ENCODE data around the gene LLGL1.

LLGL1 gene

GRCh38 chr17:18230288-18231141 is 5.1 kb downstream of the LLGL1 start:
- DNase-seq: no peak

- no peak for DNase-seq
Observed at GRCh38 chr17:18231164-18231563, 5.7 kb downstream of the LLGL1 start.

DNA sequence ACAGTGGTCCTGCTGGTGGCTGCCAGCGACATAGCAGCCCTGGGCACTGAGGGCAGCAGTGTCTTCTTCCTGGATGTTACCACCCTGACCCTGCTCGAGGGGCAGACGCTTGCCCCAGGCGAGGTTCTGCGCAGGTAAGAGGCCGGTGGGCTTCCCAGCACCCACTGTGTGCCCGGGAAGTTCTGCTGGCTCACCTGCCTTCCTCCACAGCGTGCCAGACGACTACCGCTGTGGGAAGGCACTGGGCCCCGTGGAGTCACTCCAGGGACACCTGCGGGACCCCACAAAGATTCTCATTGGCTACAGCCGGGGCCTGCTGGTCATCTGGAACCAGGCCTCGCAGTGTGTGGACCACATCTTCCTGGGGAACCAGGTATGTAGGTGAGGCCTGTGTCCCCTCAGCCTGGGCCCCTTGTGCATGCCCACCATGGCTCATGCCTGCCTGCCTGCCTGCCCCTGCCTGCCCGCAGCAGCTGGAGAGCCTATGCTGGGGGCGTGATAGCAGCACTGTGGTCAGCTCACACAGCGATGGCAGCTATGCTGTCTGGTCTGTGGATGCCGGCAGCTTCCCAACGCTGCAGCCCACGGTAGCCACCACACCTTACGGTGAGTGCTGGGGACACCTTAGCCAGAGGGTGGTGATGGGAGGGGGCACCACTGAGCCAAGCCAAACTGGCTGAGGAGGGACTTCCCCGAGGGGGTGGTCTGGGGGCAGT is 8.5 kb downstream of the LLGL1 start:
- DNase-seq: no peak

- no peak for DNase-seq
Observed at GRCh38 chr17:18234853-18235380, 9.5 kb downstream of the LLGL1 start.

DNA sequence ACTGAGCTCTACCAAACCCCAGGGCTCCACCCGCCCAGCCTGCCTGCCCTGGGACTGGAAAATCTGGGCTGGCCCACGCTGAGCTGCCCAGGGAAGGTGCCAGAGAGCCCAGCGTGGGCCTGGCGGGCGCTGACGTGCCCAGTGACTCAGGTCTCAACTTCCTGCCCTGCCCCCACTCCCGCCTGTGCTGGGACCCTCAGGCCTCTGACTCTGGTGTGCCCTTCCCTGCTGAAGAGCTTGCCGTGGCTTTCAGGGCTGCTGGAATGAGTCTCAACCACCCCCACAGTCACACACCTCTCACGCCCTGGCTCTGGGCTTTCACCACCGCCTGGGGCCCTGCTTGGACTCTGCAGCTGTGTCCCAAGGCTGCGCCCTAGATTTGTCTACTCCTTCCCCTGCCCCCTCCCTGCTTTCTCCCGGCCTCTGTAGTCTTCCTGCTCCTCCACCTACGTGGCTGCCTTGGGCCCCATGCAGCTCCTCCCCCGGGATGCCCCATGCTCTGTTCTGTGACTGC is 10.4 kb downstream of the LLGL1 start:
- no peak for DNase-seq

GRCh38 chr17:18236494-18236893 is 11.1 kb downstream of the LLGL1 start:
- no peak for DNase-seq

GRCh38 chr17:18237461-18237860 is 12.0 kb downstream of the LLGL1 start:
- DNase-seq: no peak

DNA sequence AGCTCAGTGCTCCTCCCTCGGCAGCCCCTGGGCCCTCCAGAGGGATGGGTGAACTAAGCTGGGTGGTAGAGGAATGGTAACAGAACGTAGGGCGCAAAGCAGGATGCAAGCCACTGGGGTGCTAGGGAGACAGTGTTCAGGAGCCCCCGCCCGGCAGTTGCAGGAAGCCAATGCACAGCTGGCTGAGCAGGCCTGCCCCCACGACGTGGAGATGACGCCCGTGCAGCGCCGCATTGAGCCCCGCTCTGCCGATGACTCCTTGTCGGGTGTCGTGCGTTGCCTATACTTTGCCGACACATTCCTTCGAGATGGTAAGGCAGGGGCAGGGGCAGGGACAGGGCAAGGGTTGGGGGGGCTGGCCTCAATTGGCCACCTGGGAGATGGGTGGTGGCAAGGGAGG is 12.9 kb downstream of the LLGL1 start:
- DNase-seq: no peak

GRCh38 chr17:18240449-18240848 is 15.0 kb downstream of the LLGL1 start:
- DNase-seq: no peak

DNA sequence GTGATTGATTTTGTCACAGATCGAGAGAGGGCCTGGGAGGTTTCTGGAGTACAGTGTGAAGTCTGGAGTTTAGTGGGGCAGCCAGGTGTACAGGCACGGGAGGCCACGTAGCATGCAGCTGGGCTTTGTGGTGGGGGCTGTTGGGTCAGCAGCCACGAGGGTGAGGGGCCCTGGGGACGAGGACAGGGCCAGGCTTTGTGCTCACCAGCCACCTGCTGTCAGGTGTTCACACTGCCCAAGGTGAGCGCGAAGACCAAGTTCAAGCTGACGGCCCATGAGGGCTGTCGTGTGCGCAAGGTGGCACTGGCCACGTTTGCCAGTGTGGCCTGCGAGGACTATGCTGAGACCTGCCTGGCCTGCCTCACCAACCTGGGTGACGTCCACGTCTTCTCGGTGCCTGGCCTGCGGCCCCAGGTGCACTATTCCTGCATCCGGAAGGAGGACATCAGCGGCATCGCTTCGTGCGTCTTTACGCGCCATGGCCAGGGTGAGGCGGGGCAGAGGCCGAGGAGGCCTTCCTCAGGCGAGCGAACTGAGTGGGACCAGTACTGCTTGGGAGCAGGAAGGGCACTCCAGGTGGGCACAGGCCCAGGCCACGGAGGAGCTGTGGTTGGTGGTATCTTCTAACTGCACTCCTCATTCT is 15.9 kb downstream of the LLGL1 start:
- DNase-seq: no peak

GRCh38 chr17:18245038-18245776 is 19.8 kb downstream of the LLGL1 start:
- no peak for DNase-seq

DNA sequence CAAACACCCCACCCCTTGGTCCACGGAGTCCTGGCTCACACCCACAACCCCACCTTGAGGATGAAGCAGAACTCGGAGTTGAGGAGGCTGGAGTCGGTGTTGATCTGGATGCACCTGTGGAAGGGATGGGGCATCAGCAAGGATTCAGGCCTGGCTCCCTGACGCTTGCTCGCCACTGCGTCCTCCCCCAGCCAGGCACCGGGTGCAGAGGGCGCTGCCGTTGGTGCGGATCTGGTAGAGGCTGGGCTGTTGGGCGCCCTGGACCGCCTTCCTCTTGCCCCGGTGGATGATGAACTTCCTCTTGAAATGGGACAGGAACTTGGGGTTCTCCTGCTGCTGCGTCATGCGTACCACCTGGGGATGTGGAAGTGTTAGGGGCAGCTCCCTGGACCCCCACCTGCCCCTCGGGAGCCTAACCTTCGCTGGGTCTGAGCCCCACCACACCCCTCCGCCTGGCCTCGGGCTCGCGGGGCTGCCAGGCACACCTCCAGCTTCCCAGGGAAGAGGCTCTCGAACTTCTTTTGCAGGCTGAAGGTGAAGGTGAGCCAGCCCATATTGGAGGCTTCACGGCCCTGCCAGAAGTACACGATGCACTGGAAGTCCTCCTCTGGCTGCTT is 20.8 kb downstream of the LLGL1 start:
- no peak for DNase-seq

DNA sequence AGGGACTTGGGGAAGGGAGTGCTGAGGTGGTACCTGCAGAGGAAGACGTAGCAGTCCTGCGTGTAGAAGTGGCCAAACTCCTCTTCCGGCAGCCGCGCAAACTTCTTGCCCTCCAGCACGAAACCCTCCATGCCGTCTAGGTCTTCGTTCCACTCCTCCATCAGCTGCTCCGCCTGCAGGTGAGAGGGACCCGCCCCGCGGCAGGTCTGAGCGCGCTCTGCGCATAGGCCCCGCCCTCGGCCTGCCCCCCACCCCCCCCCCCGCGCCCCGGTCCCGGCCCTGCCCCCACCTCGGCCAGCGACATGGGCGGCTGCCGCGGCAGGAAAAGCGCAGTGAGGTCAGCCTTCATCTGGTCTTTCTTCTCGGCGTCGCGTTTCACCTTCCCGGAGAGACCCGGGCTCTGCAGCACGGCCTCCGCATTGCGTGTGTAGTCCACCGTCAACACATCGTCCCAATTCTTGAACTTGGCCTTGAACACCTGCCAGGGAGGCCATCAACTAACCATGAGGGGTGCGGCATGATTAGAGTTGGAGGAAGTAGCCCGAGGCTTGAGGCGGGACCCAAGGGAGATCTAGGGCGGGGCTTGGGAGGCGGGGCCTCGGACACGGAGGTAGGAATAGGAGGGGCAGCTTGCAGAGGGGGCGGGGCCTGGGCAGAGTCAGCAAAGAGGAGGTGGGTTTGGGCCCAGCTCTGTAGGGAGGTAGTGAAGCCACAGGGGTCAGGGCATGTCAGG is 21.6 kb downstream of the LLGL1 start:
- DNase-seq: peak; percentile 84

DNA sequence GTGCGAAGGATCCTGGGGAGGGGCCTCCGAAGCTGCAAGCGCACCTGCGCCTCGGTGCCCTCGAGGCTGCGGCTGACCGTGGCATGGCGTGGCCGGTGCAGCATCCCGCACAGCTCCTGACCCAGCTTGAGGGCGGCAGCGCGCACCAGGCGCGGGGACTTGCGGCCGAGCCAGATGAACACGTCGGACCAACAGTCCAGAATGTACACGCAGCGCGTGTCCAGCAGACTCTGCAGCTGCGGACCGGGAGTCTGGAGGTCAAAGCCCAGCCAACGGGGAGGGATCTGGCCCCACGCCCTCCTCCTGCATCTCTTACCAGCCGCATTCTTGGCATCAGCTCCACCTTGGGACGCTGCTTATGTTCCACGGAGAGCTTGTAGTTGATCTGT is 22.2 kb downstream of the LLGL1 start:
- DNase-seq: no peak

GRCh38 chr17:18248300-18248731 is 22.9 kb downstream of the LLGL1 start:
- DNase-seq: peak; percentile 89

- no peak for DNase-seq
Observed at GRCh38 chr17:18248811-18249210, 23.4 kb downstream of the LLGL1 start.

- no peak for DNase-seq
Observed at GRCh38 chr17:18250259-18250658, 24.8 kb downstream of the LLGL1 start.

DNA sequence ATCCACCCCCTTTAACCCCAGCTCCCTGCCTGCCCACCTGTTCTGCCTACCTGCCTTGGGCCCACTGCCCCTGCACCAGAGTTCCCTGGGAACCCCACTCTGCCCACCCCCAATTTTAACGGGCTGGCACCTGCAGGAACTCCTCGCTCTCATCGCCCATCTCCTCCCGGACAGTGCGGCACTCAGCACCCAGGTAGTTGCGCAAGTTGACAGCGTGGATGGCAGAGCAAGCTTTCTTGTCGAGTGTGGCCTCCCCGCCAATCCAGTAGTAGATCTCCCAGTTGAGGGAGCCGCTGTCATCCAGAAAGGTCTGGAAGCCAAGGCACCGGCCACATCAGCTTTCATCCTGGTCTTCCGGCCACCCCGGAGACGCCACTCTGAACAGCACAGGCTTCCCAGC is 25.3 kb downstream of the LLGL1 start:
- DNase-seq: no peak

GRCh38 chr17:18251204-18251603 is 25.8 kb downstream of the LLGL1 start:
- DNase-seq: no peak

DNA sequence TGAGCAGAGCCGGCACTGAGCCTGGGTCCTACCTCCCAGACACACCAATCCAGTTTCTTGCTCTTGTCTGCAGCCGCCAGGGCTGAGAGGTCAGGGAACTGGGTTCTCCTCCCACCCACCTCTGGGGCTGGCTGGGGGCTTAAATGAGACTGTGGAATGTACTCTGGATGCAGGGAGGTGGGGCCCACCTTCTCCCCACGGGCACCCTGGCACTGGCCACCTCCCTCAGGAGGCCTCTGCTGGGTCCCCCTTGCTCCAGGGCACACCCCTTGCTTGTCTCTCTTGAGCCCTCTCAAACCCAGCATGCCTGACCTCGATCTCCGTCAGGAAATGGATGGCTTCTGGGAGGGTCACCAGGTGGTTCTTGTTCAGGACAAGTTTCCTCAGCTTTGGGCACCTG is 26.7 kb downstream of the LLGL1 start:
- no peak for DNase-seq

- no peak for DNase-seq
Observed at GRCh38 chr17:18253187-18253884, 27.9 kb downstream of the LLGL1 start.

Measured in hematopoietic multipotent progenitor cell treated with erythropoietin and hydrocortisone succinate and interleukin-3 and kit ligand, for 4 days (in vitro differentiated cells).